GM06990 (cell line): ENCODE measurements around the gene KIF6.

Experiments used
- DNase-seq: peaks from one replicate; pipeline ENCODE4 v3.0.0-alpha.2; 2011; ENCODE audit not compliant: insufficient read length; ENCODE audit errors: extremely low read depth
- H3K27me3 ChIP-seq: replicated peaks from 2 replicates; pipeline ENCODE4 v1.6.0; 2011; ENCODE audit warnings: low read length; ENCODE audit not compliant: control insufficient read depth, insufficient read depth
- H3K36me3 ChIP-seq: 2 replicates; pipeline ENCODE4 v1.5.1; 2011; ENCODE audit warnings: low read length; ENCODE audit not compliant: control insufficient read depth, insufficient read depth
- H3K4me3 ChIP-seq: replicated peaks from 2 replicates; pipeline ENCODE4 v1.5.1; 2011; ENCODE audit warnings: low read depth, mild to moderate bottlenecking, control low read depth, low read length
- CTCF ChIP-seq: IDR thresholded peaks from 2 replicates; pipeline ENCODE4 v1.5.1; 2011; ENCODE audit warnings: low read length, control low read depth, mild to moderate bottlenecking, inconsistent platforms; ENCODE audit not compliant: insufficient read depth, poor library complexity, severe bottlenecking

Gene KIF6

GRCh38 chr6:39367700-39368099 is 357.5 kb downstream of the KIF6 start:
- no peak for DNase-seq
- Histone ChIP-seq H3K27me3 (no peaks in the 10 kb centered on the region), H3K4me3 (no peak overlapping the region), H3K36me3 (no peaks in the 10 kb centered on the region)
- no peak for TF ChIP-seq CTCF

- Histone ChIP-seq H3K4me3 (no peak overlapping the region), H3K27me3 (no peaks in the 10 kb centered on the region)
- no peak for DNase-seq
Observed at GRCh38 chr6:39366931-39367618, 358.1 kb downstream of the KIF6 start.

GRCh38 chr6:39365281-39366074 is 359.7 kb downstream of the KIF6 start:
- no peaks in the 10 kb centered on the region for H3K27me3 ChIP-seq
- no peak overlapping the region for H3K4me3 ChIP-seq
- DNase-seq: no peak
- no peak for TF ChIP-seq CTCF
- H3K36me3 ChIP-seq: no peaks in the 10 kb centered on the region

More at GRCh38 chr6:39366931-39367618, 358.1 kb downstream of the KIF6 start:
- no peak for TF ChIP-seq CTCF
- H3K36me3 ChIP-seq: no peaks in the 10 kb centered on the region

- no peak for TF ChIP-seq CTCF
- Histone ChIP-seq H3K4me3 (no peak overlapping the region), H3K36me3 (no peaks in the 10 kb centered on the region), H3K27me3 (no peaks in the 10 kb centered on the region)
- DNase-seq: no peak
Observed at GRCh38 chr6:39363280-39363679, 361.9 kb downstream of the KIF6 start.

- Histone ChIP-seq H3K27me3 (no peaks in the 10 kb centered on the region), H3K4me3 (no peak overlapping the region), H3K36me3 (no peaks in the 10 kb centered on the region)
- TF ChIP-seq CTCF: peak; percentile 23
- no peak for DNase-seq
Observed at GRCh38 chr6:39362487-39362865, 362.7 kb downstream of the KIF6 start.
